ENCODE results near the gene ABCG1.

Gene ABCG1

GRCh38 chr21:42233067-42233961 is 14.4 kb downstream of the ABCG1 start:
- DNase-seq: peak; percentile 62 to 83 (median 77)

GRCh38 chr21:42234041-42234440 is 15.1 kb downstream of the ABCG1 start:
- DNase-seq: no peak

- peak; percentile 77 to 87 (median 84) for DNase-seq
Observed at GRCh38 chr21:42234464-42235241, 15.7 kb downstream of the ABCG1 start.

GRCh38 chr21:42235593-42235992 is 16.7 kb downstream of the ABCG1 start:
- DNase-seq: peak in 3 of 6 experiments; percentile 10 to 45 (median 12)

GRCh38 chr21:42236014-42236413 is 17.1 kb downstream of the ABCG1 start:
- no peak for DNase-seq

GRCh38 chr21:42236693-42237092 is 17.8 kb downstream of the ABCG1 start:
- peak in 3 of 6 experiments; percentile 22 to 53 (median 40) for DNase-seq

GRCh38 chr21:42237161-42237560 is 18.2 kb downstream of the ABCG1 start:
- no peak for DNase-seq

GRCh38 chr21:42237577-42237976 is 18.6 kb downstream of the ABCG1 start:
- DNase-seq: peak in 1 of 6 experiments; percentile 19

- DNase-seq: peak; percentile 14 to 77 (median 56)
Observed at GRCh38 chr21:42238185-42238934, 19.4 kb downstream of the ABCG1 start.

- no peak for DNase-seq
Observed at GRCh38 chr21:42239556-42239955, 20.6 kb downstream of the ABCG1 start.

- DNase-seq: no peak
Observed at GRCh38 chr21:42239973-42240372, 21.0 kb downstream of the ABCG1 start.

GRCh38 chr21:42242611-42243010 is 23.7 kb downstream of the ABCG1 start:
- no peak for DNase-seq

GRCh38 chr21:42243026-42243425 is 24.1 kb downstream of the ABCG1 start:
- DNase-seq: no peak

- no peak for DNase-seq
Observed at GRCh38 chr21:42245331-42246193, 26.6 kb downstream of the ABCG1 start.

- no peak for DNase-seq
Observed at GRCh38 chr21:42247716-42248115, 28.8 kb downstream of the ABCG1 start.

GRCh38 chr21:42248241-42248640 is 29.3 kb downstream of the ABCG1 start:
- no peak for DNase-seq

GRCh38 chr21:42248783-42249597 is 30.1 kb downstream of the ABCG1 start:
- DNase-seq: no peak

- no peak for DNase-seq
Observed at GRCh38 chr21:42250422-42251403, 31.8 kb downstream of the ABCG1 start.

GRCh38 chr21:42251654-42252324 is 32.8 kb downstream of the ABCG1 start:
- no peak for DNase-seq
